Measurements from ENCODE around the gene NCR2. TPM values are rescaled to one million over a fixed set of nuclear protein-coding genes. Genes with fewer than 3 reads are reported as not detected.
"Not testable (repeated sequence)": the region's sequence is repeated elsewhere in the genome, so short reads cannot be mapped to it uniquely, and the experiment has no call there.

Gene NCR2
- total and polyA plus RNA-seq, 8 donors: not detected

GRCh38 chr6:41288754-41289129, 46.7 kb upstream of the NCR2 start:
- H3K4me3 ChIP-seq: no peak overlapping the region
- no peaks in the 10 kb centered on the region for H3K9me3 ChIP-seq
- intact Hi-C loops (cut with DNase I; ENCODE audit: low total_unique reads): no loop called here
- no peak for TF ChIP-seq CTCF (IDR thresholded peaks at IDR 0.05)
- no peak for TF ChIP-seq POLR2A (IDR thresholded peaks at IDR 0.05)
- TF ChIP-seq POLR2AphosphoS5 (IDR thresholded peaks at IDR 0.05): no peak
- no peak for TF ChIP-seq EP300 (IDR thresholded peaks at IDR 0.05)
- no peak overlapping the region for H3K27ac ChIP-seq
- WGBS, 5 donors: 59 to 87% (median 77%) methylated on average over 2 of the region's 2 CpGs
- H3K36me3 ChIP-seq: no peaks in the 10 kb centered on the region
- H3K4me1 ChIP-seq: no peaks in the 10 kb centered on the region
- DNase-seq: no peak
- peaks cover 0 to 9% (median 4%) of the 10 kb centered on the region in 3 donors for H3K27me3 ChIP-seq

- TF ChIP-seq EP300 (IDR thresholded peaks at IDR 0.05) (no peak), POLR2AphosphoS5 (IDR thresholded peaks at IDR 0.05) (no peak), CTCF (IDR thresholded peaks at IDR 0.05) (no peak), POLR2A (IDR thresholded peaks at IDR 0.05) (no peak)
- Histone ChIP-seq H3K9me3 (no peaks in the 10 kb centered on the region), H3K4me1 (no peaks in the 10 kb centered on the region), H3K27me3 (peaks cover 0 to 15% (median 4%) of the 10 kb centered on the region in 3 donors), H3K27ac (no peak overlapping the region), H3K36me3 (no peaks in the 10 kb centered on the region), H3K4me3 (no peak overlapping the region)
- intact Hi-C loops (cut with DNase I; ENCODE audit: low total_unique reads): no loop called here
- 60 to 77% (median 76%) methylated on average over 4 of the region's 4 CpGs for WGBS, 5 donors
- no peak for DNase-seq
Observed at GRCh38 chr6:41289815-41290214, 45.6 kb upstream of the NCR2 start.

- peaks cover 0 to under 1% (median 0%) of the 10 kb centered on the region in 4 donors for H3K9me3 ChIP-seq
- intact Hi-C loops (cut with DNase I; ENCODE audit: low total_unique reads): no loop called here
- no peaks in the 10 kb centered on the region for H3K4me1 ChIP-seq
- H3K27ac ChIP-seq: no peak overlapping the region
- TF ChIP-seq POLR2A (IDR thresholded peaks at IDR 0.05) (no peak), EP300 (IDR thresholded peaks at IDR 0.05) (no peak), POLR2AphosphoS5 (IDR thresholded peaks at IDR 0.05) (no peak), CTCF (IDR thresholded peaks at IDR 0.05) (no peak)
- H3K27me3 ChIP-seq: peaks cover 0 to 13% (median 0%) of the 10 kb centered on the region in 3 donors
- DNase-seq: no peak
- H3K4me3 ChIP-seq: no peak overlapping the region
- H3K36me3 ChIP-seq: no peaks in the 10 kb centered on the region
- WGBS, 5 donors: 53 to 66% (median 58%) methylated on average over 1 of the region's 1 CpG
Observed at GRCh38 chr6:41291717-41292116, 43.7 kb upstream of the NCR2 start.

- no peak overlapping the region for H3K4me3 ChIP-seq
- no peak for TF ChIP-seq POLR2A (IDR thresholded peaks at IDR 0.05)
- no peak for TF ChIP-seq EP300 (IDR thresholded peaks at IDR 0.05)
- TF ChIP-seq CTCF (IDR thresholded peaks at IDR 0.05): no peak
- TF ChIP-seq POLR2AphosphoS5 (IDR thresholded peaks at IDR 0.05): no peak
- H3K27me3 ChIP-seq: peaks cover 0 to 13% (median 0%) of the 10 kb centered on the region in 3 donors
- DNase-seq: no peak
- peaks cover 0 to 9% (median 4%) of the 10 kb centered on the region in 4 donors for H3K9me3 ChIP-seq
- H3K36me3 ChIP-seq: no peaks in the 10 kb centered on the region
- H3K4me1 ChIP-seq: no peaks in the 10 kb centered on the region
- 85 to 96% (median 88%) methylated on average over 3 of the region's 3 CpGs for WGBS, 5 donors
- H3K27ac ChIP-seq: no peak overlapping the region
- intact Hi-C loops (cut with DNase I; ENCODE audit: low total_unique reads): no loop called here
Observed at GRCh38 chr6:41294214-41294872, 41.1 kb upstream of the NCR2 start.

- intact Hi-C loops (cut with DNase I; ENCODE audit: low total_unique reads); H3K36me3 ChIP-seq; H3K27ac ChIP-seq; H3K9me3 ChIP-seq; H3K4me1 ChIP-seq; H3K4me3 ChIP-seq; DNase-seq: not testable (repeated sequence)
- WGBS, 5 donors: 58 to 73% (median 65%) methylated on average over 5 of the region's 5 CpGs
- peaks cover 0 to 13% (median 0%) of the 10 kb centered on the region in 3 donors for H3K27me3 ChIP-seq
Observed at GRCh38 chr6:41297248-41297647, 38.2 kb upstream of the NCR2 start.

All from stomach (tissue), 9 donors.